ENCODE results near the gene TBC1D19.

DNA sequence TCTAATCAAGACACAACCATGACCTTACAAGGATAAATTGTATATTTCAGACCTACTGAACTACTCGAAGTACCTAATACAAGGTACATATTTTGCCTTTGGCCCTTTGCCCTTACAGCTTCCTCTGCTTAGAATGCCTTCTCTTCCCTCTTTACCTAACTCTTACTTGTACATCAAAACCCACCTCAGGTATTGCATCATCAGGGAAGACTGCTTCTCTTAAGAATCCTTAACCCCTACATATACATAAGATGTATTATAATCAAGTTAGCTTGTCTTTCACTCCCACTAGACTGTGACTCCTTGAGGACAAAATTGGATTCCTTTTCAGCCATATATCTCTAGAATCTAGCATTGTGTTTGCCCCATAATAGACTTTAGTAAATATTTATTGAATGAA is 175.0 kb downstream of the TBC1D19 start:
- TF ChIP-seq, protein P1, sequence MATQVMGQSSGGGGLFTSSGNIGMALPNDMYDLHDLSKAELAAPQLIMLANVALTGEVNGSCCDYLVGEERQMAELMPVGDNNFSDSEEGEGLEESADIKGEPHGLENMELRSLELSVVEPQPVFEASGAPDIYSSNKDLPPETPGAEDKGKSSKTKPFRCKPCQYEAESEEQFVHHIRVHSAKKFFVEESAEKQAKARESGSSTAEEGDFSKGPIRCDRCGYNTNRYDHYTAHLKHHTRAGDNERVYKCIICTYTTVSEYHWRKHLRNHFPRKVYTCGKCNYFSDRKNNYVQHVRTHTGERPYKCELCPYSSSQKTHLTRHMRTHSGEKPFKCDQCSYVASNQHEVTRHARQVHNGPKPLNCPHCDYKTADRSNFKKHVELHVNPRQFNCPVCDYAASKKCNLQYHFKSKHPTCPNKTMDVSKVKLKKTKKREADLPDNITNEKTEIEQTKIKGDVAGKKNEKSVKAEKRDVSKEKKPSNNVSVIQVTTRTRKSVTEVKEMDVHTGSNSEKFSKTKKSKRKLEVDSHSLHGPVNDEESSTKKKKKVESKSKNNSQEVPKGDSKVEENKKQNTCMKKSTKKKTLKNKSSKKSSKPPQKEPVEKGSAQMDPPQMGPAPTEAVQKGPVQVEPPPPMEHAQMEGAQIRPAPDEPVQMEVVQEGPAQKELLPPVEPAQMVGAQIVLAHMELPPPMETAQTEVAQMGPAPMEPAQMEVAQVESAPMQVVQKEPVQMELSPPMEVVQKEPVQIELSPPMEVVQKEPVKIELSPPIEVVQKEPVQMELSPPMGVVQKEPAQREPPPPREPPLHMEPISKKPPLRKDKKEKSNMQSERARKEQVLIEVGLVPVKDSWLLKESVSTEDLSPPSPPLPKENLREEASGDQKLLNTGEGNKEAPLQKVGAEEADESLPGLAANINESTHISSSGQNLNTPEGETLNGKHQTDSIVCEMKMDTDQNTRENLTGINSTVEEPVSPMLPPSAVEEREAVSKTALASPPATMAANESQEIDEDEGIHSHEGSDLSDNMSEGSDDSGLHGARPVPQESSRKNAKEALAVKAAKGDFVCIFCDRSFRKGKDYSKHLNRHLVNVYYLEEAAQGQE (IDR thresholded peaks at IDR 0.05; ENCODE audit: insufficient replicate concordance, low read depth), result no peak
- TF ChIP-seq, protein P2, sequence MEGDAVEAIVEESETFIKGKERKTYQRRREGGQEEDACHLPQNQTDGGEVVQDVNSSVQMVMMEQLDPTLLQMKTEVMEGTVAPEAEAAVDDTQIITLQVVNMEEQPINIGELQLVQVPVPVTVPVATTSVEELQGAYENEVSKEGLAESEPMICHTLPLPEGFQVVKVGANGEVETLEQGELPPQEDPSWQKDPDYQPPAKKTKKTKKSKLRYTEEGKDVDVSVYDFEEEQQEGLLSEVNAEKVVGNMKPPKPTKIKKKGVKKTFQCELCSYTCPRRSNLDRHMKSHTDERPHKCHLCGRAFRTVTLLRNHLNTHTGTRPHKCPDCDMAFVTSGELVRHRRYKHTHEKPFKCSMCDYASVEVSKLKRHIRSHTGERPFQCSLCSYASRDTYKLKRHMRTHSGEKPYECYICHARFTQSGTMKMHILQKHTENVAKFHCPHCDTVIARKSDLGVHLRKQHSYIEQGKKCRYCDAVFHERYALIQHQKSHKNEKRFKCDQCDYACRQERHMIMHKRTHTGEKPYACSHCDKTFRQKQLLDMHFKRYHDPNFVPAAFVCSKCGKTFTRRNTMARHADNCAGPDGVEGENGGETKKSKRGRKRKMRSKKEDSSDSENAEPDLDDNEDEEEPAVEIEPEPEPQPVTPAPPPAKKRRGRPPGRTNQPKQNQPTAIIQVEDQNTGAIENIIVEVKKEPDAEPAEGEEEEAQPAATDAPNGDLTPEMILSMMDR (IDR thresholded peaks at IDR 0.05; ENCODE audit: insufficient read depth, low read length), result no peak
- TF ChIP-seq POLR2AphosphoS5 (IDR thresholded peaks at IDR 0.05; ENCODE audit: low read depth), result no peak
- no peak for TF ChIP-seq SPI1 (IDR thresholded peaks at IDR 0.05; ENCODE audit: borderline replicate concordance, low read depth)
